Measurements from ENCODE around the gene OPCML. TPM values are rescaled to one million over a fixed set of nuclear protein-coding genes. Genes with fewer than 3 reads are reported as not detected.

OPCML gene
- total and polyA plus RNA-seq, 2 donors from 2014 or later = 0.77 to 1.1 TPM

GRCh38 chr11:132770829-132771530 lies 761.3 kb downstream of the OPCML start:
- H3K9me3 ChIP-seq (ENCODE audit: control insufficient read depth in 2 of 3, insufficient read depth in 1 of 3, low read length in 3 of 3) = no peaks in the 10 kb centered on the region
- H3K9ac ChIP-seq (ENCODE audit: low read length in 3 of 3) = no peak overlapping the region
- no peak for FAIRE-seq
- intact Hi-C loops (cut with DNase I) = no loop called here
- no peaks in the 10 kb centered on the region for H3K27me3 ChIP-seq (ENCODE audit: control insufficient read depth, insufficient read depth, low read length)
- no peak overlapping the region for H3K27ac ChIP-seq (ENCODE audit: low read depth in 2 of 2, low read length in 2 of 2)
- peak in 1 of 5 donors; percentile 56 for DNase-seq
- H3K36me3 ChIP-seq (ENCODE audit: control insufficient read depth in 2 of 3, insufficient read depth in 3 of 3, low read length in 3 of 3) = no peaks in the 10 kb centered on the region
- no peak overlapping the region for H3K4me3 ChIP-seq (ENCODE audit: low read length in 3 of 3)
- TF ChIP-seq CTCF (IDR thresholded peaks at IDR 0.05; ENCODE audit: borderline replicate concordance, extremely low read depth, insufficient read depth) = no peak
- H3K4me1 ChIP-seq (ENCODE audit: control insufficient read depth in 2 of 3, insufficient read depth in 2 of 3, low read depth in 1 of 3, low read length in 3 of 3) = no peaks in the 10 kb centered on the region

- no peak for TF ChIP-seq CTCF (IDR thresholded peaks at IDR 0.05; ENCODE audit: borderline replicate concordance, extremely low read depth, insufficient read depth)
- intact Hi-C loops (cut with DNase I) = no loop called here
- Histone ChIP-seq H3K4me3 (ENCODE audit: low read length in 3 of 3) (no peak overlapping the region), H3K4me1 (ENCODE audit: control insufficient read depth in 2 of 3, insufficient read depth in 2 of 3, low read depth in 1 of 3, low read length in 3 of 3) (no peaks in the 10 kb centered on the region), H3K27me3 (ENCODE audit: control insufficient read depth, insufficient read depth, low read length) (no peaks in the 10 kb centered on the region), H3K9me3 (ENCODE audit: control insufficient read depth in 2 of 3, insufficient read depth in 1 of 3, low read length in 3 of 3) (no peaks in the 10 kb centered on the region), H3K27ac (ENCODE audit: low read depth in 2 of 2, low read length in 2 of 2) (no peak overlapping the region), H3K36me3 (ENCODE audit: control insufficient read depth in 2 of 3, insufficient read depth in 3 of 3, low read length in 3 of 3) (no peaks in the 10 kb centered on the region), H3K9ac (ENCODE audit: low read length in 3 of 3) (no peak overlapping the region)
- DNase-seq = no peak
- FAIRE-seq = no peak
Observed at GRCh38 chr11:132763503-132763902, 768.8 kb downstream of the OPCML start.

GRCh38 chr11:132755934-132756333 lies 776.4 kb downstream of the OPCML start:
- Histone ChIP-seq H3K9ac (ENCODE audit: low read length in 3 of 3) (no peak overlapping the region), H3K27me3 (ENCODE audit: control insufficient read depth, insufficient read depth, low read length) (no peaks in the 10 kb centered on the region), H3K4me3 (ENCODE audit: low read length in 3 of 3) (no peak overlapping the region), H3K9me3 (ENCODE audit: control insufficient read depth in 2 of 3, insufficient read depth in 1 of 3, low read length in 3 of 3) (no peaks in the 10 kb centered on the region), H3K4me1 (ENCODE audit: control insufficient read depth in 2 of 3, insufficient read depth in 2 of 3, low read depth in 1 of 3, low read length in 3 of 3) (no peaks in the 10 kb centered on the region), H3K27ac (ENCODE audit: low read depth in 2 of 2, low read length in 2 of 2) (no peak overlapping the region), H3K36me3 (ENCODE audit: control insufficient read depth in 2 of 3, insufficient read depth in 3 of 3, low read length in 3 of 3) (no peaks in the 10 kb centered on the region)
- FAIRE-seq = no peak
- DNase-seq = no peak
- intact Hi-C loops (cut with DNase I) = no loop called here
- TF ChIP-seq CTCF (IDR thresholded peaks at IDR 0.05; ENCODE audit: borderline replicate concordance, extremely low read depth, insufficient read depth) = no peak

Measured in kidney (tissue), 14 donors.